Measurements from ENCODE around the gene FAM53A. TPM values are rescaled to one million over a fixed set of nuclear protein-coding genes. Genes with fewer than 3 reads are reported as not detected.

Gene FAM53A, protein sequence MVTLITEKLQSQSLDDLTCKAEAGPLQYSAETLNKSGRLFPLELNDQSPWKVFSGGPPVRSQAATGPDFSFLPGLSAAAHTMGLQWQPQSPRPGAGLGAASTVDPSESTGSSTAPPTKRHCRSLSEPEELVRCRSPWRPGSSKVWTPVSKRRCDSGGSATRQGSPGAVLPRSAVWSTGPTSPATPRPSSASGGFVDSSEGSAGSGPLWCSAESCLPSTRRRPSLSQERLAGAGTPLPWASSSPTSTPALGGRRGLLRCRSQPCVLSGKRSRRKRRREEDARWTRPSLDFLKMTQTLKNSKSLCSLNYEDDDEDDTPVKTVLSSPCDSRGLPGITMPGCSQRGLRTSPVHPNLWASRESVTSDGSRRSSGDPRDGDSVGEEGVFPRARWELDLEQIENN
- total RNA-seq (1 to 10 TPM in 1 of 2 donors, under 1 TPM in 1; 0.51 to 1.4 TPM), polyA plus RNA-seq (1 to 10 TPM in 1 of 2 donors, under 1 TPM in 1; 0.44 to 2.2 TPM)

DNA sequence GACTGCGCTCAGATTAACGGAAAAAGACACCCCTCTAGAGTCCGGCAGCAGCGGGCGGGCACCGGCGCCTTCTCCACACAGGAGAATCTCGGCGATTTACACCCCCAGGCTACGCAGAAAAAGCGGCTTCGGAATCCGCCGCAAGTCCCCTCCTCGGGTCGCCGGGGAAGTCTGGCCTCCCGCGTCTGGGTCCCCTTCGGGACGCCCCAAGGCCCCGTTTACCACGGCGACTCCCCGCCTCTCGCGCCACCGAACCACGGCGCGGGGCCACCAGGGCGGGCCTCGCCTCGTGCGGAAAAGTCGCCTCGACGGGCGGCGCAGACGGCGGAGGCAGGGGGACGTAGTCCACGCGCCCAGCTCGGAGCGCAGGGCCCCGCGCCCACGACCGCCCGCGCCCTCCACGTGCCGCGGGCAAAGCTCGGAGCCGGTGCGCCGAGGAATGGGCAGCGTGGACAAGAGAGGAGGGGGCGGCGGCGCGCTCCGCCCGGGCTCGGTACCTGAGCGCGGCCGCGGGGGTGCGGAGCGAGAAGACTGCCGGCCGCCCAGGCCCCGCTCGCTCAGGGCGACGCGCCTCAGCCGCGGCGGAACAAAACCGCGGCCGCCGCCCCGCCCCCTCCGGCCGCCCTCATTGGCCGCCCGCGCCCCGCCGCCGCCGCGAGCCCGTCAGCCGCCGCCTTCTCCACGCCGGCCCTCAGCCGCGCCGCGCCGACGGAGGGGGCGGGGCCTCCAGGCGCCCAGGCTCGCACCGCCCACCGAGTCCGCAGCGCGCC lies at the start of gene FAM53A:
Gene FAM53A (minus strand): TSS at position 578 of the 770 bp plus-strand sequence. CDS start 15,572 bp downstream, outside the sequence.
- peak; percentile 49 for DNase-seq (ENCODE audit: low spot score)
- no peaks in the 10 kb centered on the region for H3K27me3 ChIP-seq (ENCODE audit: control insufficient read depth in 4 of 4, insufficient read depth in 4 of 4, low read length in 3 of 4)
- H3K4me3 ChIP-seq (ENCODE audit: low read depth in 1 of 3, low read length in 3 of 3) = peak within 1 kb of the TSS; percentile 56 to 88 (median 63)
- peak within 1 kb of the TSS; percentile 60 to 61 for H3K27ac ChIP-seq (ENCODE audit: low read depth in 1 of 2, low read length in 2 of 2)
- TF ChIP-seq YY1 (IDR thresholded peaks at IDR 0.05) (no peak), HNF4A (conservative IDR thresholded peaks at IDR 0.05) (no peak), TAF1 (conservative IDR thresholded peaks at IDR 0.05) (no peak), JUND (IDR thresholded peaks at IDR 0.05) (no peak), RAD21 (IDR thresholded peaks at IDR 0.05) (no peak), RXRA (IDR thresholded peaks at IDR 0.05) (no peak)
- TF ChIP-seq, protein P1, sequence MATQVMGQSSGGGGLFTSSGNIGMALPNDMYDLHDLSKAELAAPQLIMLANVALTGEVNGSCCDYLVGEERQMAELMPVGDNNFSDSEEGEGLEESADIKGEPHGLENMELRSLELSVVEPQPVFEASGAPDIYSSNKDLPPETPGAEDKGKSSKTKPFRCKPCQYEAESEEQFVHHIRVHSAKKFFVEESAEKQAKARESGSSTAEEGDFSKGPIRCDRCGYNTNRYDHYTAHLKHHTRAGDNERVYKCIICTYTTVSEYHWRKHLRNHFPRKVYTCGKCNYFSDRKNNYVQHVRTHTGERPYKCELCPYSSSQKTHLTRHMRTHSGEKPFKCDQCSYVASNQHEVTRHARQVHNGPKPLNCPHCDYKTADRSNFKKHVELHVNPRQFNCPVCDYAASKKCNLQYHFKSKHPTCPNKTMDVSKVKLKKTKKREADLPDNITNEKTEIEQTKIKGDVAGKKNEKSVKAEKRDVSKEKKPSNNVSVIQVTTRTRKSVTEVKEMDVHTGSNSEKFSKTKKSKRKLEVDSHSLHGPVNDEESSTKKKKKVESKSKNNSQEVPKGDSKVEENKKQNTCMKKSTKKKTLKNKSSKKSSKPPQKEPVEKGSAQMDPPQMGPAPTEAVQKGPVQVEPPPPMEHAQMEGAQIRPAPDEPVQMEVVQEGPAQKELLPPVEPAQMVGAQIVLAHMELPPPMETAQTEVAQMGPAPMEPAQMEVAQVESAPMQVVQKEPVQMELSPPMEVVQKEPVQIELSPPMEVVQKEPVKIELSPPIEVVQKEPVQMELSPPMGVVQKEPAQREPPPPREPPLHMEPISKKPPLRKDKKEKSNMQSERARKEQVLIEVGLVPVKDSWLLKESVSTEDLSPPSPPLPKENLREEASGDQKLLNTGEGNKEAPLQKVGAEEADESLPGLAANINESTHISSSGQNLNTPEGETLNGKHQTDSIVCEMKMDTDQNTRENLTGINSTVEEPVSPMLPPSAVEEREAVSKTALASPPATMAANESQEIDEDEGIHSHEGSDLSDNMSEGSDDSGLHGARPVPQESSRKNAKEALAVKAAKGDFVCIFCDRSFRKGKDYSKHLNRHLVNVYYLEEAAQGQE (IDR thresholded peaks at IDR 0.05) = no peak
- TF ChIP-seq, protein P2, sequence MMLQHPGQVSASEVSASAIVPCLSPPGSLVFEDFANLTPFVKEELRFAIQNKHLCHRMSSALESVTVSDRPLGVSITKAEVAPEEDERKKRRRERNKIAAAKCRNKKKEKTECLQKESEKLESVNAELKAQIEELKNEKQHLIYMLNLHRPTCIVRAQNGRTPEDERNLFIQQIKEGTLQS (IDR thresholded peaks at IDR 0.05) = no peak
- TF ChIP-seq, protein P3, sequence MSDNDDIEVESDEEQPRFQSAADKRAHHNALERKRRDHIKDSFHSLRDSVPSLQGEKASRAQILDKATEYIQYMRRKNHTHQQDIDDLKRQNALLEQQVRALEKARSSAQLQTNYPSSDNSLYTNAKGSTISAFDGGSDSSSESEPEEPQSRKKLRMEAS (IDR thresholded peaks at IDR 0.05) = no peak
- H3K36me3 ChIP-seq (ENCODE audit: control insufficient read depth in 4 of 4, insufficient read depth in 3 of 4, low read depth in 1 of 4, low read length in 3 of 4) = no peaks in the 10 kb centered on the region
- peak within 1 kb of the TSS in 1 of 2 donors; percentile 42 for H3K9ac ChIP-seq (ENCODE audit: low read depth in 1 of 2, low read length in 2 of 2)
- 2% methylated on average over 118 of the region's 118 CpGs for WGBS
- H3K9me3 ChIP-seq (ENCODE audit: control insufficient read depth in 4 of 4, low read length in 3 of 4) = no peaks in the 10 kb centered on the region
- H3K4me1 ChIP-seq (ENCODE audit: control insufficient read depth in 4 of 4, insufficient read depth in 4 of 4, low read length in 3 of 4) = peaks cover 2 to 20% (median 10%) of the 10 kb centered on the region in 4 donors

- Histone ChIP-seq H3K9ac (ENCODE audit: low read depth in 1 of 2, low read length in 2 of 2) (no peak overlapping the region), H3K36me3 (ENCODE audit: control insufficient read depth in 4 of 4, insufficient read depth in 3 of 4, low read depth in 1 of 4, low read length in 3 of 4) (peaks cover 0 to 13% (median 7%) of the 10 kb centered on the region in 4 donors)
- TF ChIP-seq, protein P4, sequence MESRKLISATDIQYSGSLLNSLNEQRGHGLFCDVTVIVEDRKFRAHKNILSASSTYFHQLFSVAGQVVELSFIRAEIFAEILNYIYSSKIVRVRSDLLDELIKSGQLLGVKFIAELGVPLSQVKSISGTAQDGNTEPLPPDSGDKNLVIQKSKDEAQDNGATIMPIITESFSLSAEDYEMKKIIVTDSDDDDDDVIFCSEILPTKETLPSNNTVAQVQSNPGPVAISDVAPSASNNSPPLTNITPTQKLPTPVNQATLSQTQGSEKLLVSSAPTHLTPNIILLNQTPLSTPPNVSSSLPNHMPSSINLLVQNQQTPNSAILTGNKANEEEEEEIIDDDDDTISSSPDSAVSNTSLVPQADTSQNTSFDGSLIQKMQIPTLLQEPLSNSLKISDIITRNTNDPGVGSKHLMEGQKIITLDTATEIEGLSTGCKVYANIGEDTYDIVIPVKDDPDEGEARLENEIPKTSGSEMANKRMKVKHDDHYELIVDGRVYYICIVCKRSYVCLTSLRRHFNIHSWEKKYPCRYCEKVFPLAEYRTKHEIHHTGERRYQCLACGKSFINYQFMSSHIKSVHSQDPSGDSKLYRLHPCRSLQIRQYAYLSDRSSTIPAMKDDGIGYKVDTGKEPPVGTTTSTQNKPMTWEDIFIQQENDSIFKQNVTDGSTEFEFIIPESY (IDR thresholded peaks at IDR 0.05) = no peak
- TF ChIP-seq SP1 (IDR thresholded peaks at IDR 0.05) (no peak), TAF1 (conservative IDR thresholded peaks at IDR 0.05) (no peak), RAD21 (IDR thresholded peaks at IDR 0.05) (no peak), HNF4A (conservative IDR thresholded peaks at IDR 0.05) (no peak), GABPA (IDR thresholded peaks at IDR 0.05 in 1 of 2, conservative IDR thresholded peaks at IDR 0.05 in 1 of 2) (no peak), EGR1 (IDR thresholded peaks at IDR 0.05; ENCODE audit: low read depth in 2 of 2) (no peak), FOXA1 (IDR thresholded peaks at IDR 0.05) (no peak), YY1 (IDR thresholded peaks at IDR 0.05) (no peak), RXRA (IDR thresholded peaks at IDR 0.05) (no peak), JUND (IDR thresholded peaks at IDR 0.05) (no peak), HNF4G (IDR thresholded peaks at IDR 0.05) (no peak)
- TF ChIP-seq, protein P2 (IDR thresholded peaks at IDR 0.05) = no peak
- TF ChIP-seq, protein P5, sequence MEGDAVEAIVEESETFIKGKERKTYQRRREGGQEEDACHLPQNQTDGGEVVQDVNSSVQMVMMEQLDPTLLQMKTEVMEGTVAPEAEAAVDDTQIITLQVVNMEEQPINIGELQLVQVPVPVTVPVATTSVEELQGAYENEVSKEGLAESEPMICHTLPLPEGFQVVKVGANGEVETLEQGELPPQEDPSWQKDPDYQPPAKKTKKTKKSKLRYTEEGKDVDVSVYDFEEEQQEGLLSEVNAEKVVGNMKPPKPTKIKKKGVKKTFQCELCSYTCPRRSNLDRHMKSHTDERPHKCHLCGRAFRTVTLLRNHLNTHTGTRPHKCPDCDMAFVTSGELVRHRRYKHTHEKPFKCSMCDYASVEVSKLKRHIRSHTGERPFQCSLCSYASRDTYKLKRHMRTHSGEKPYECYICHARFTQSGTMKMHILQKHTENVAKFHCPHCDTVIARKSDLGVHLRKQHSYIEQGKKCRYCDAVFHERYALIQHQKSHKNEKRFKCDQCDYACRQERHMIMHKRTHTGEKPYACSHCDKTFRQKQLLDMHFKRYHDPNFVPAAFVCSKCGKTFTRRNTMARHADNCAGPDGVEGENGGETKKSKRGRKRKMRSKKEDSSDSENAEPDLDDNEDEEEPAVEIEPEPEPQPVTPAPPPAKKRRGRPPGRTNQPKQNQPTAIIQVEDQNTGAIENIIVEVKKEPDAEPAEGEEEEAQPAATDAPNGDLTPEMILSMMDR (IDR thresholded peaks at IDR 0.05; ENCODE audit: low read depth, low read length, missing input control) = no peak
- TF ChIP-seq, protein P1 (IDR thresholded peaks at IDR 0.05) = no peak
Measured at GRCh38 chr4:1732911-1733310, 48.8 kb upstream of the FAM53A start.

More at GRCh38 chr4:1732911-1733310, 48.8 kb upstream of the FAM53A start:
- DNase-seq (ENCODE audit: low spot score) = no peak
- Histone ChIP-seq H3K9me3 (ENCODE audit: control insufficient read depth in 4 of 4, low read length in 3 of 4) (peaks cover 0 to 5% (median 1%) of the 10 kb centered on the region in 4 donors), H3K4me3 (ENCODE audit: low read depth in 1 of 3, low read length in 3 of 3) (no peak overlapping the region), H3K4me1 (ENCODE audit: control insufficient read depth in 4 of 4, insufficient read depth in 4 of 4, low read length in 3 of 4) (peaks cover 0 to 4% (median 0%) of the 10 kb centered on the region in 4 donors), H3K27me3 (ENCODE audit: control insufficient read depth in 4 of 4, insufficient read depth in 4 of 4, low read length in 3 of 4) (no peaks in the 10 kb centered on the region), H3K27ac (ENCODE audit: low read depth in 1 of 2, low read length in 2 of 2) (no peak overlapping the region)
- 98% methylated on average over 10 of the region's 10 CpGs for WGBS
